HCT116 (cell line): Measurements from ENCODE around the gene DERA. TPM values are rescaled to one million over a fixed set of nuclear protein-coding genes. Genes with fewer than 3 reads are reported as not detected.

Experiments used
- ATAC-seq: fragments of 200-7000 bp; cut with Tn5 transposase; 2 replicates; pipeline ENCODE4 v1.9.1; 2020; ENCODE audit warnings: mild to moderate bottlenecking, moderate library complexity
- BruUV-seq: library from RNA; stranded (reverse); fragments of 400-500 nt; replicated peaks from 2 replicates; lab custom pipeline; 2021; lab: Mats Ljungman, UMichigan
- CTCF ChIA-PET: fragments of 300-600 bp; sonication (Branson Sonifier 250); formaldehyde crosslinking; loops from one replicate; lab custom pipeline; 2021; ENCODE audit warnings: antibody characterized with exemption; lab: Charles Lee
- POLR2A ChIA-PET: fragments of 300-600, 350-600 bp; sonication (Branson Sonifier 250); formaldehyde crosslinking; loops from one replicate; lab custom pipeline; 2021; ENCODE audit warnings: antibody characterized with exemption; lab: Charles Lee
- RAD21 ChIA-PET, 2 experiments: fragments of 300-600 bp; sonication (Branson Sonifier 250); formaldehyde crosslinking; loops; one replicate each; lab custom pipeline; 2023; ENCODE audit warnings: low total read pairs in 2 of 2; ENCODE audit not compliant: uncharacterized antibody in 2 of 2, unreplicated experiment in 2 of 2, low non-redundant PET in 1 of 2; lab: Charles Lee
- DNase-seq: peaks from one replicate; pipeline ENCODE4 v3.0.0-alpha.2; 2010; ENCODE audit warnings: low read depth, low spot score
- H2AFZ ChIP-seq: fragments of 200-600 bp; shearing (Covaris generic), sonication (generic); 2 replicates; pipeline ENCODE4 v1.6.1; 2017; ENCODE audit warnings: low read depth, mixed run types, mixed read lengths, antibody characterized with exemption, low read length; ENCODE audit not compliant: poor library complexity, severe bottlenecking
- H3K27ac ChIP-seq: 2 replicates; pipeline ENCODE4 v1.5.1; 2012; ENCODE audit warnings: low read depth, low read length
- H3K27me3 ChIP-seq: fragments of 200-600 bp; sonication (generic); 2 replicates; pipeline ENCODE4 v1.6.1; 2016; ENCODE audit warnings: mixed run types, low read length, mixed read lengths; ENCODE audit not compliant: insufficient read depth
- H3K36me3 ChIP-seq, 2 experiments: fragments of 200-500 bp in 1 of 2; fragments of 200-600 bp in 1 of 2; sonication (Bioruptor generic) in 1 of 2; sonication (generic) in 1 of 2; 2 replicates each; pipeline versions ENCODE4 v1.5.1 to v1.6.1; 2014 to 2016; ENCODE audit warnings: low read length in 2 of 2, inconsistent platforms in 1 of 2, mixed read lengths in 1 of 2, mixed run types in 1 of 2; ENCODE audit not compliant: insufficient read depth in 2 of 2, control insufficient read depth in 1 of 2
- H3K4me1 ChIP-seq, 2 experiments: fragments of 200-600 bp in 1 of 2; sonication (generic) in 1 of 2; 2 replicates each; pipeline versions ENCODE4 v1.5.1 to v1.6.1; 2012 to 2017; ENCODE audit warnings: low read length in 2 of 2, inconsistent platforms in 1 of 2, mild to moderate bottlenecking in 1 of 2, mixed read lengths in 1 of 2, mixed run types in 1 of 2, moderate library complexity in 1 of 2; ENCODE audit not compliant: insufficient read depth in 2 of 2, control insufficient read depth in 1 of 2
- H3K4me2 ChIP-seq: fragments of 200-600 bp; sonication (generic); 2 replicates; pipeline ENCODE4 v1.6.1; 2017; ENCODE audit warnings: mixed run types, low read length, mixed read lengths
- H3K4me3 ChIP-seq, 2 experiments: fragments of 200-600 bp in 1 of 2; sonication (generic) in 1 of 2; replicated peaks in 1 of 2; 2 replicates each; pipeline ENCODE4 v1.5.1; 2011 to 2016; ENCODE audit warnings: low read length in 2 of 2, control low read depth in 1 of 2, low read depth in 1 of 2, mild to moderate bottlenecking in 1 of 2, mixed read lengths in 1 of 2, mixed run types in 1 of 2
- H3K79me2 ChIP-seq: fragments of 200-600 bp; sonication (generic); 2 replicates; pipeline ENCODE4 v1.6.1; 2017; ENCODE audit warnings: mild to moderate bottlenecking, mixed run types, low read length, moderate library complexity, mixed read lengths; ENCODE audit not compliant: insufficient read depth
- H3K9ac ChIP-seq: fragments of 200-600 bp; sonication (generic); 2 replicates; pipeline ENCODE4 v1.6.1; 2016; ENCODE audit warnings: low read length, mixed read lengths
- H3K9me2 ChIP-seq: fragments of 200-600 bp; sonication (generic), shearing (Covaris generic); 2 replicates; pipeline ENCODE4 v1.6.1; 2017; ENCODE audit warnings: mixed run types, mild to moderate bottlenecking, moderate library complexity; ENCODE audit not compliant: insufficient read depth
- H3K9me3 ChIP-seq, 2 experiments: fragments of 200-500 bp in 1 of 2; fragments of 200-600 bp in 1 of 2; sonication (Bioruptor generic) in 1 of 2; sonication (generic) in 1 of 2; 2 replicates each; pipeline ENCODE4 v1.6.1; 2014 to 2017; ENCODE audit warnings: low read length in 2 of 2, mixed read lengths in 2 of 2, inconsistent platforms in 1 of 2, low read depth in 1 of 2, mild to moderate bottlenecking in 1 of 2, mixed run types in 1 of 2, moderate library complexity in 1 of 2; ENCODE audit not compliant: control insufficient read depth in 1 of 2, insufficient read depth in 1 of 2
- H4K20me1 ChIP-seq: fragments of 200-600 bp; sonication (generic), shearing (Covaris generic); 2 replicates; pipeline ENCODE4 v1.6.1; 2017; ENCODE audit warnings: mixed run types, mild to moderate bottlenecking, moderate library complexity; ENCODE audit not compliant: insufficient read depth
- CBX3 ChIP-seq: IDR thresholded peaks from 2 replicates; pipeline ENCODE4 v1.6.1; 2012; ENCODE audit warnings: low read depth
- CTCF ChIP-seq, 3 experiments: fragments of 200-600 bp in 1 of 3; sonication (generic) in 1 of 3; IDR thresholded peaks in 2 of 3; conservative IDR thresholded peaks in 1 of 3; 2 replicates each; pipeline ENCODE4 v1.5.1; 2012 to 2017; ENCODE audit warnings: low read depth in 2 of 3, low read length in 2 of 3, antibody characterized with exemption in 1 of 3, borderline replicate concordance in 1 of 3, control low read depth in 1 of 3, mild to moderate bottlenecking in 1 of 3, mixed read lengths in 1 of 3, mixed run types in 1 of 3, moderate library complexity in 1 of 3; ENCODE audit not compliant: insufficient read depth in 1 of 3
- ELF1 ChIP-seq: IDR thresholded peaks from 2 replicates; pipeline ENCODE4 v1.6.1; 2012; ENCODE audit warnings: low read depth, borderline replicate concordance
- EZH2phosphoT487 ChIP-seq: fragments of 200-600 bp; IDR thresholded peaks from 2 replicates; pipeline ENCODE4 v1.6.1; 2018; ENCODE audit warnings: antibody characterized with exemption, borderline replicate concordance
- FOSL1 ChIP-seq: IDR thresholded peaks from 2 replicates; pipeline ENCODE4 v1.6.1; 2012; ENCODE audit warnings: low read depth
- POLR2A ChIP-seq: IDR thresholded peaks from 2 replicates; pipeline ENCODE4 v1.7.0; 2011; ENCODE audit warnings: borderline replicate concordance; ENCODE audit not compliant: insufficient read depth, insufficient read length; ENCODE audit errors: extremely low read depth
- POLR2AphosphoS5 ChIP-seq: IDR thresholded peaks from 2 replicates; pipeline ENCODE4 v1.6.1; 2011; ENCODE audit warnings: mild to moderate bottlenecking, low read depth, low read length, moderate library complexity
- SRF ChIP-seq: IDR thresholded peaks from 2 replicates; pipeline ENCODE4 v1.6.1; 2012; ENCODE audit warnings: low read depth
- YY1 ChIP-seq: IDR thresholded peaks from 2 replicates; pipeline ENCODE4 v1.6.1; 2011; ENCODE audit warnings: low read length, low read depth, moderate library complexity, mild to moderate bottlenecking; ENCODE audit not compliant: insufficient replicate concordance; ENCODE audit errors: extremely low read depth
- ZFX ChIP-seq: fragments of 450-650 bp; IDR thresholded peaks from 2 replicates; pipeline ENCODE4 v1.6.1; 2017
- ZNF274 ChIP-seq: fragments of 200-500 bp; sonication (Bioruptor generic); IDR thresholded peaks from 2 replicates; pipeline ENCODE4 v1.6.1; 2014; ENCODE audit warnings: mild to moderate bottlenecking, low read depth, low read length, inconsistent platforms
- intact Hi-C: fragments of 100-400 bp; cut with micrococcal nuclease; formaldehyde crosslinking; loops from 2 replicates; pipeline ENCODE4 v1.10.0; 2022
- total RNA-seq: library from RNA; stranded (reverse); gene quantifications from one replicate; pipeline ENCODE4 v1.2.1, GENCODE V29; 2021; ENCODE audit not compliant: unreplicated experiment

DERA gene
- total RNA-seq, 1 experiment from 2014 or later, result 32.6 TPM

GRCh38 chr12:16043480-16043879 is 132.3 kb downstream of the DERA start (continued):
- TF ChIP-seq YY1, result no peak
- TF ChIP-seq ZNF274, result no peak
- TF ChIP-seq FOSL1, result no peak
- no peak for TF ChIP-seq EZH2phosphoT487
- TF ChIP-seq CBX3, result no peak
- TF ChIP-seq, all 23 proteins: peak for 0

- intact Hi-C loops, result no loop called here
- ChIA-PET POLR2A (no interaction called here), RAD21 (no interaction called here), CTCF (no interaction called here)
- DNase-seq (no peak), ATAC-seq (no peak)
- Histone ChIP-seq H3K4me2 (no peak overlapping the region), H3K27ac (no peak overlapping the region), H3K4me1 (no peaks in the 10 kb centered on the region), H3K9ac (no peak overlapping the region), H3K9me2 (no peaks in the 10 kb centered on the region)
- no TSS peak for BruUV-seq
- TF ChIP-seq ZFX (no peak), SRF (no peak), POLR2A (no peak), ELF1 (no peak), CTCF (IDR thresholded peaks at IDR 0.05 in 2 of 3, conservative IDR thresholded peaks at IDR 0.05 in 1 of 3; ENCODE audit: borderline replicate concordance in 1 of 3, insufficient read depth in 1 of 3, low read depth in 2 of 3, low read length in 2 of 3) (no peak), POLR2AphosphoS5 (no peak)
- TF ChIP-seq, all 23 proteins: peak for 0
- Histone ChIP-seq H3K9me3 (no peaks in the 10 kb centered on the region), H2AFZ (no peak overlapping the region), H4K20me1 (no peaks in the 10 kb centered on the region), H3K4me3 (no peak overlapping the region), H3K27me3 (no peaks in the 10 kb centered on the region), H3K36me3 (no peaks in the 10 kb centered on the region), H3K79me2 (no peaks in the 10 kb centered on the region)
Observed at GRCh38 chr12:16046266-16046665, 135.1 kb downstream of the DERA start.
